Vagina (tissue), 2 donors: ENCODE results near the gene DMD.

Source experiments
- CTCF ChIP-seq, 3 experiments: fragments of 450-650 bp in 2 of 3; fragments of 200-600 bp in 1 of 3; sonication (generic) in 1 of 3; IDR thresholded peaks; one replicate each; pipeline ENCODE4 v1.5.1; 2017 to 2019; ENCODE audit warnings: antibody characterized with exemption in 3 of 3, mild to moderate bottlenecking in 2 of 3, moderate library complexity in 2 of 3
- POLR2A ChIP-seq, 2 donors: fragments of 450-650 bp; IDR thresholded peaks; one replicate each; pipeline ENCODE4 v1.6.1; 2017; ENCODE audit warnings: antibody characterized with exemption in 2 of 2, mild to moderate bottlenecking in 2 of 2, moderate library complexity in 2 of 2

- TF ChIP-seq POLR2A (IDR thresholded peaks at IDR 0.05), result no peak
- no peak for TF ChIP-seq CTCF (IDR thresholded peaks at IDR 0.05)
Measured at GRCh38 chrX:31629195-31629594, 1582.2 kb downstream of the DMD start.
